IMR-90 (cell line): ENCODE measurements around the gene CREG2. TPM values are rescaled to one million over a fixed set of nuclear protein-coding genes. Genes with fewer than 3 reads are reported as not detected.

Source experiments
- ATAC-seq: fragments of 200-7000 bp; cut with Tn5 transposase; 2 replicates; pipeline ENCODE4 v1.9.1; 2020; ENCODE audit warnings: low read depth, mild to moderate bottlenecking, moderate library complexity
- BruUV-seq: library from RNA; stranded (reverse); fragments of 400-500 nt; replicated peaks from 2 replicates; lab custom pipeline; 2021; lab: Mats Ljungman, UMichigan
- CTCF ChIA-PET: fragments of 300-600 bp; formaldehyde crosslinking; extraction: SDS; loops from one replicate; lab custom pipeline; 2021; ENCODE audit warnings: antibody characterized with exemption; lab: Yijun Ruan, JAX
- POLR2A ChIA-PET: fragments of 300-600 bp; sonication (Branson Sonifier 250); formaldehyde crosslinking; loops from one replicate; lab custom pipeline; 2022; ENCODE audit warnings: antibody characterized with exemption; ENCODE audit not compliant: unreplicated experiment; lab: Charles Lee
- DNase-seq: peaks from one replicate; pipeline ENCODE4 v3.0.0; 2013
- H2AFZ ChIP-seq: replicated peaks from 2 replicates; pipeline ENCODE3; 2013; ENCODE audit warnings: low read length, mild to moderate bottlenecking; ENCODE audit not compliant: poor library complexity
- H2AK5ac ChIP-seq: 2 replicates; pipeline ENCODE4 v1.6.1; 2013; ENCODE audit warnings: low read depth, low read length, inconsistent platforms
- H2AK9ac ChIP-seq: replicated peaks from 2 replicates; pipeline ENCODE3; 2013; ENCODE audit warnings: mild to moderate bottlenecking, low read depth, low read length, moderate library complexity; ENCODE audit not compliant: poor library complexity
- H2BK120ac ChIP-seq: 2 replicates; pipeline ENCODE4 v1.6.1; 2013; ENCODE audit warnings: low read depth, low read length, inconsistent platforms
- H2BK15ac ChIP-seq: 3 replicates; pipeline ENCODE4 v1.6.1; 2013; ENCODE audit warnings: low read depth, low read length, inconsistent platforms
- H2BK20ac ChIP-seq: 2 replicates; pipeline ENCODE4 v1.6.1; 2013; ENCODE audit warnings: low read depth, mild to moderate bottlenecking, inconsistent platforms, low read length, moderate library complexity
- H2BK5ac ChIP-seq: 2 replicates; pipeline ENCODE4 v1.6.1; 2013; ENCODE audit warnings: mild to moderate bottlenecking, low read depth, low read length, inconsistent platforms; ENCODE audit not compliant: poor library complexity, severe bottlenecking
- H3K14ac ChIP-seq: replicated peaks from 2 replicates; pipeline ENCODE4 v1.6.1; 2013; ENCODE audit warnings: low read depth, low read length, inconsistent platforms
- H3K18ac ChIP-seq: 2 replicates; pipeline ENCODE4 v1.6.1; 2013; ENCODE audit warnings: low read depth, low read length, control low read depth
- H3K23ac ChIP-seq: 2 replicates; pipeline ENCODE4 v1.6.1; 2013; ENCODE audit warnings: low read depth, low read length, inconsistent platforms
- H3K27ac ChIP-seq: 2 replicates; pipeline ENCODE4 v1.5.1; 2013; ENCODE audit warnings: mild to moderate bottlenecking, control low read depth, low read length; ENCODE audit not compliant: insufficient read depth
- H3K27me3 ChIP-seq: 2 replicates; pipeline ENCODE4 v1.6.1; 2013; ENCODE audit warnings: low read length; ENCODE audit not compliant: control insufficient read depth, insufficient read depth
- H3K36me3 ChIP-seq: 2 replicates; pipeline ENCODE4 v1.6.1; 2013; ENCODE audit warnings: low read length, mixed read lengths; ENCODE audit not compliant: control insufficient read depth, insufficient read depth
- H3K4ac ChIP-seq: 2 replicates; pipeline ENCODE4 v1.6.1; 2013; ENCODE audit warnings: low read depth, low read length, inconsistent platforms
- H3K4me1 ChIP-seq: 2 replicates; pipeline ENCODE4 v1.6.1; 2013; ENCODE audit warnings: low read length, mixed read lengths; ENCODE audit not compliant: control insufficient read depth, insufficient read depth
- H3K4me2 ChIP-seq: 2 replicates; pipeline ENCODE4 v1.6.1; 2013; ENCODE audit warnings: low read depth, mild to moderate bottlenecking, control low read depth, low read length, moderate library complexity
- H3K4me3 ChIP-seq: 2 replicates; pipeline ENCODE4 v1.5.1; 2013; ENCODE audit warnings: low read depth, mild to moderate bottlenecking, control low read depth, low read length, moderate library complexity; ENCODE audit not compliant: insufficient read depth
- H3K56ac ChIP-seq: 2 replicates; pipeline ENCODE4 v1.6.1; 2013; ENCODE audit warnings: low read length, inconsistent platforms; ENCODE audit not compliant: insufficient read depth; ENCODE audit errors: extremely low read depth
- H3K79me1 ChIP-seq, 2 experiments: 2 replicates each; pipeline ENCODE4 v1.6.1; 2013; ENCODE audit warnings: low read length in 2 of 2, inconsistent platforms in 1 of 2, low read depth in 1 of 2
- H3K9ac ChIP-seq: 2 replicates; pipeline ENCODE4 v1.6.1; 2013; ENCODE audit warnings: low read depth, low read length, control low read depth
- H3K9me1 ChIP-seq: 2 replicates; pipeline ENCODE4 v1.6.1; 2013; ENCODE audit warnings: low read length, inconsistent platforms; ENCODE audit not compliant: insufficient read depth
- H3K9me3 ChIP-seq: 2 replicates; pipeline ENCODE4 v1.6.1; 2013; ENCODE audit warnings: low read length; ENCODE audit not compliant: control insufficient read depth, insufficient read depth
- H4K20me1 ChIP-seq: 2 replicates; pipeline ENCODE4 v1.6.1; 2013; ENCODE audit warnings: low read length, inconsistent platforms; ENCODE audit not compliant: insufficient read depth
- H4K5ac ChIP-seq: 2 replicates; pipeline ENCODE4 v1.6.1; 2013; ENCODE audit warnings: mild to moderate bottlenecking, low read depth, low read length, control low read depth
- H4K8ac ChIP-seq, 2 experiments: 2 replicates each; pipeline ENCODE4 v1.6.1; 2013; ENCODE audit warnings: low read depth in 2 of 2, low read length in 2 of 2, control low read depth in 1 of 2, inconsistent platforms in 1 of 2
- H4K91ac ChIP-seq: 2 replicates; pipeline ENCODE4 v1.6.1; 2013; ENCODE audit warnings: low read depth, low read length, inconsistent platforms; ENCODE audit not compliant: insufficient read depth
- FOS ChIP-seq: fragments of 150-350 bp; IDR thresholded peaks from 2 replicates; pipeline ENCODE4 v1.6.1; 2016; ENCODE audit warnings: low read depth, low read length
- WGBS, 2 experiments: methylation state at CpG; one replicate each; pipeline versions ENCODE4 v1.1.5 to v1.1.7; 2013; ENCODE audit warnings: missing lambda C conversion rate in 2 of 2; ENCODE audit not compliant: insufficient read length in 1 of 2; ENCODE audit errors: extremely low coverage in 2 of 2; 5-methylcytosine and 5-hydroxymethylcytosine counted together
- dilution Hi-C: fragments of 300-500 bp; cut with HindIII; formaldehyde crosslinking; loops from one replicate; pipeline ENCODE4 v1.14.3; 2018; ENCODE audit warnings: low sequenced_read_pairs; ENCODE audit not compliant: unreplicated experiment
- in situ Hi-C: fragments of 300-500 bp; cut with MboI; formaldehyde crosslinking; loops from 3 replicates; pipeline ENCODE4 v1.14.3; 2019; ENCODE audit warnings: low sequenced_read_pairs, inconsistent platforms, mixed read lengths
- intact Hi-C: fragments of 100-400 bp; cut with micrococcal nuclease; formaldehyde crosslinking; loops from 2 replicates; pipeline ENCODE4 v1.10.0; 2022
- polyA plus RNA-seq, 3 experiments: library from polyadenylated mRNA; depleted of rRNA; stranded (reverse); fragments of >200 nt; gene quantifications; 2 replicates each; pipeline ENCODE4 v1.2.3, GENCODE V29; 2012; ENCODE audit warnings: low replicate concordance in 1 of 3
- total RNA-seq: library from RNA; depleted of rRNA; stranded (reverse); fragments of >200 nt; gene quantifications from 2 replicates; pipeline ENCODE4 v1.2.3, GENCODE V29; 2012
- TF ChIP-seq, protein P1 (sequence below): fragments of 150-350 bp; IDR thresholded peaks from 2 replicates; pipeline ENCODE4 v1.6.1; 2016; ENCODE audit warnings: low read depth, mild to moderate bottlenecking, low read length, moderate library complexity, borderline replicate concordance

The CREG2 gene
- total and polyA plus RNA-seq, 2 of the 4 experiments (the other 2 are of a cell fraction): 0.17 TPM; not detected in 1

DNA sequence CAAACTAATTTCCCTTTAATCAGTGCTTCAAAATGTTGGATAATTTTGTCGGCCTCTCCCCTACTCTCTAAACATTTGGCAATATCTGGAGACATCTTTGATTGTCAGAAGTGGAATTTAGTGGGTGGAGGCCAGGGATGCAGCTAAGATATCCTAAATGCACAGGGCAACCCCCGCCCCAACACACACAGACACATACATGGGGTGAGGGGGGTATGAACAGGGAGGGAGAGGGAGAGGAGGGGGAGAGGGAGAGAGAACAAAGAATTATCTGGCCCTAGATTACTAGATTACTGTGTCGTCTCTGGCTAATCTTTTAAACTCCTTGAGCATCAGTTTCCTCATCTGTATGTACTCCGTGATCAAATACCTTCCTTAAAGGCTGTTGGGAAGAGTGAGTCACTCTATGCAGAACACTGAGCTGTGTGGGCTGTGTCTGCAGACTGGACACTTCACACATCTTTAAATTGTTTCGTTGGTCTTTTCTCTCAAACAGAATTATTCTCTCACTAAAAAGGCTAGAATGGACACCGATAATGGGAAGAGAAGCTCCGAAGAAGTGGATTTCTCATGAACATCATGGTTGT lies 81.7 kb downstream of the CREG2 start:
- ChIA-PET CTCF (no interaction called here), POLR2A (no interaction called here)
- H4K20me1 ChIP-seq: peaks cover 62% of the 10 kb centered on the region
- no peak overlapping the region for H4K91ac ChIP-seq
- no TSS peak for BruUV-seq
- H3K27me3 ChIP-seq: no peaks in the 10 kb centered on the region
- no peak overlapping the region for H3K27ac ChIP-seq
- 0 out of 2 replicates have a peak, but pooled peaks have one; percentile 14 for ATAC-seq
- DNase-seq: peak; percentile 74
- no peak overlapping the region for H3K18ac ChIP-seq
- no peak overlapping the region for H2AK9ac ChIP-seq
- peaks cover 15% of the 10 kb centered on the region for H3K9me1 ChIP-seq
- no peak overlapping the region for H2BK20ac ChIP-seq
- no peak overlapping the region for H2AK5ac ChIP-seq
- H3K56ac ChIP-seq: no peak overlapping the region
- no peak overlapping the region for H3K9ac ChIP-seq
- H4K8ac ChIP-seq: no peak overlapping the region
- H3K36me3 ChIP-seq: no peaks in the 10 kb centered on the region
- no peak overlapping the region for H3K14ac ChIP-seq
- H3K4ac ChIP-seq: no peak overlapping the region
- H2BK120ac ChIP-seq: no peak overlapping the region
- H2BK15ac ChIP-seq: no peak overlapping the region
- H2AFZ ChIP-seq: no peak overlapping the region
- peaks cover 12% of the 10 kb centered on the region for H3K4me1 ChIP-seq
- H3K79me1 ChIP-seq: peaks cover 21 to 71% of the 10 kb centered on the region in 2 experiments
- in situ Hi-C loops (no loop called here), dilution Hi-C loops (no loop called here), intact Hi-C loops (no loop called here)
- peak overlapping the region; percentile 57 for H3K4me2 ChIP-seq
- no peak overlapping the region for H4K5ac ChIP-seq
- H3K9me3 ChIP-seq: no peaks in the 10 kb centered on the region
- TF ChIP-seq FOS: peak; percentile 31; the same call in 1 of the 2 replicates
- TF ChIP-seq, protein P1, sequence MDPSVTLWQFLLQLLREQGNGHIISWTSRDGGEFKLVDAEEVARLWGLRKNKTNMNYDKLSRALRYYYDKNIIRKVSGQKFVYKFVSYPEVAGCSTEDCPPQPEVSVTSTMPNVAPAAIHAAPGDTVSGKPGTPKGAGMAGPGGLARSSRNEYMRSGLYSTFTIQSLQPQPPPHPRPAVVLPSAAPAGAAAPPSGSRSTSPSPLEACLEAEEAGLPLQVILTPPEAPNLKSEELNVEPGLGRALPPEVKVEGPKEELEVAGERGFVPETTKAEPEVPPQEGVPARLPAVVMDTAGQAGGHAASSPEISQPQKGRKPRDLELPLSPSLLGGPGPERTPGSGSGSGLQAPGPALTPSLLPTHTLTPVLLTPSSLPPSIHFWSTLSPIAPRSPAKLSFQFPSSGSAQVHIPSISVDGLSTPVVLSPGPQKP: no peak
- no peak overlapping the region for H3K4me3 ChIP-seq
- H2BK5ac ChIP-seq: no peak overlapping the region
- WGBS, 2 experiments: no CpG with 5 or more reads among the region's 7 CpGs
- no peak overlapping the region for H3K23ac ChIP-seq
